ACC112 (cell line): ENCODE results near the gene PIK3R1.
A peak's percentile ranks its signal among the peaks of the same experiment; 100 is the strongest.

Experiments
- H2AFZ ChIP-seq: fragments of 200-600 bp; sonication (generic); one replicate; pipeline ENCODE4 v1.6.0; 2017; ENCODE audit warnings: antibody characterized with exemption, low read length; ENCODE audit not compliant: unreplicated experiment
- H3K27ac ChIP-seq: fragments of 200-600 bp; sonication (generic); 2 replicates; pipeline ENCODE4 v1.5.1; 2014; ENCODE audit warnings: low read depth, mild to moderate bottlenecking, antibody characterized with exemption, low read length, moderate library complexity
- H3K27me3 ChIP-seq: fragments of 200-600 bp; sonication (generic); 2 replicates; pipeline ENCODE4 v1.6.1; 2014; ENCODE audit warnings: mild to moderate bottlenecking, antibody characterized with exemption, low read length, moderate library complexity, mixed read lengths; ENCODE audit not compliant: insufficient read depth
- H3K36me3 ChIP-seq: fragments of 200-600 bp; sonication (generic); 2 replicates; pipeline ENCODE4 v1.6.1; 2016; ENCODE audit warnings: mild to moderate bottlenecking, antibody characterized with exemption, low read length, moderate library complexity, mixed read lengths; ENCODE audit not compliant: insufficient read depth
- H3K4me1 ChIP-seq: fragments of 200-600 bp; sonication (generic); one replicate; pipeline ENCODE4 v1.6.1; 2016; ENCODE audit warnings: low read length, mixed read lengths; ENCODE audit not compliant: insufficient read depth, unreplicated experiment, control insufficient read depth
- H3K4me3 ChIP-seq: fragments of 200-600 bp; sonication (generic); 2 replicates; pipeline ENCODE4 v1.5.1; 2014; ENCODE audit warnings: mild to moderate bottlenecking, low read depth, low read length
- H3K79me2 ChIP-seq: fragments of 200-600 bp; sonication (generic); one replicate; pipeline ENCODE4 v1.6.0; 2016; ENCODE audit warnings: low read length; ENCODE audit not compliant: control insufficient read depth, unreplicated experiment, insufficient read depth

PIK3R1 gene

DNA sequence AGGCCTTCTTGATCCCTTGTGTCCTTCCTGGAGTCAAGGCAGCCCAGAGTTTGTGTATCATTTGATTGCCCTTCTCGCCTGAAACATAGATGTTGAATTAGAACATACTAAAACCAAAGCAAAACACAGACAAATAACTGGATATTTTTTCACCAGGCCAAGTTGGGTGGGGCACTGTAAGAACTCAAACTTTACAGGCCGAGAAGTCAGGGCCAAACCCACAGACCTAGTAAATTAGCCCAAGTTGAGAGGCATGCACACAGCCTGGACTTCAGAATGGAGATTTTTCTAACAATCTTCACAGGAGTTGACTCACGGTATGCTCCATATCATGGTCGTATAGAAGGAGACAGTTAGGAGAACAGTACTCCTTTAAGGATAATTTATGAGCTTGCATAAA, 121.7 kb downstream of the PIK3R1 start:
- H3K79me2 ChIP-seq, result no peaks in the 10 kb centered on the region
- no peak overlapping the region for H2AFZ ChIP-seq
- H3K27ac ChIP-seq, result no peak overlapping the region
- no peak overlapping the region for H3K4me3 ChIP-seq
- no peaks in the 10 kb centered on the region for H3K36me3 ChIP-seq
- peaks cover 40% of the 10 kb centered on the region for H3K4me1 ChIP-seq
- H3K27me3 ChIP-seq, result no peaks in the 10 kb centered on the region

DNA sequence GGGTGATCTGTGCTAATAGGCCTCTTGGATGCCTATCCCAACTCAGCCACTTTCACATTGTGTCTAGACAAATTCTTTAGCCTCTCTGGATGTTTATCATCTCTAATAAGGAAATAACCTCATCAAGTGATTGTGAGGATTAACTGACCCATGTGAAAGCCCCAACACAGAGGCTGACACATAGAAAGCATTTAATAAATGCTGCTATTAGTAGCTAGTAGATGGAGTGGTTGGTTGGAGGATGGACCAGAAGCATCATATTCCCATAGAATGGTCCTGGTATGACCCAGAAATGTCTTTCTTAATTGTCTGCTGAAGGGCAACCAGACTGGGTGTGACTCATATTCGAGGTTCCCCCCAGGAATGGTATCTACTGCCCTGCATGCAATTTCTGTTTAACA, 124.4 kb downstream of the PIK3R1 start:
- Histone ChIP-seq H3K36me3 (no peaks in the 10 kb centered on the region), H3K27me3 (no peaks in the 10 kb centered on the region), H2AFZ (no peak overlapping the region), H3K4me1 (peaks cover 36% of the 10 kb centered on the region), H3K4me3 (no peak overlapping the region), H3K79me2 (no peaks in the 10 kb centered on the region), H3K27ac (no peak overlapping the region)

DNA sequence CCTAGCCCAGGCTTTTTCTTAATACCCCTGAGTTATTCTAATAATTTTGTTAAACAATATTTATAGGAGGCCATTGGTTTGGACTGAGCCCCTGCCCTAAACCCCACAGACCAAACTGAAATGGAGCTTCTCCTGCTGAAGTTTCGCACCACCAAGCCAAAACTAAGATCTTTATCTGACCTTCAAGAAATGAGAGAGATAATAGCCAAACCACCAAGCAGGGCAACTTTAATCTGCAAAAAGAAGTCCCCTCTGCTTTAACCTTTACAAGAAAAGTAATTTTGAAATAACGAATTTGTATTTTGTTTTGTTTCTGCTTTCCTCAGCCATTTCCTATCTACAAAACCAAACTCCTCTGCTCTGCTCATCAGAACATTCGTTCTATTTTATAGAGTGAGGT, 125.5 kb downstream of the PIK3R1 start:
- Histone ChIP-seq H3K27me3 (no peaks in the 10 kb centered on the region), H3K79me2 (no peaks in the 10 kb centered on the region), H3K36me3 (no peaks in the 10 kb centered on the region), H2AFZ (no peak overlapping the region), H3K27ac (no peak overlapping the region), H3K4me1 (peaks cover 41% of the 10 kb centered on the region), H3K4me3 (no peak overlapping the region)

DNA sequence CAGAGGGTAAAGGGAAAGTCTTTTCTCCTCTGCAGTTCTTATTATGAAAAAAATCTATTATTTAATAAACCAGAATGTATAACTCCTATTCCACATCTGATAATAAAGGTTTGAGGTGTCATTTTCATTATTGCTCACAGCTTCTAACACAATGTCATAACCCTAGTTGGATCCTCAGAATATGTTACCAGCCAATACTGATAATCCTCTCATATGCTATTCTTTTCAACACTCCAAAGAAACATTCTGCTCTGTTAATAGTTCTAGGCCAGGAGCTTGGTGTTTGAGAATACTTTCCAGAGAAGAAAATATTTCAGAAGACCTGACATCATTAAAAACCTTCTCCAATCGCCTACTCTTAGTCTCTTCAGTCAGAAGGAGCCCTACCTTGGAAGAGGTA, 127.1 kb downstream of the PIK3R1 start:
- Histone ChIP-seq H3K4me1 (peaks cover 36% of the 10 kb centered on the region), H3K4me3 (no peak overlapping the region), H2AFZ (no peak overlapping the region), H3K36me3 (no peaks in the 10 kb centered on the region), H3K79me2 (no peaks in the 10 kb centered on the region), H3K27ac (peak overlapping the region; percentile 71), H3K27me3 (no peaks in the 10 kb centered on the region)

DNA sequence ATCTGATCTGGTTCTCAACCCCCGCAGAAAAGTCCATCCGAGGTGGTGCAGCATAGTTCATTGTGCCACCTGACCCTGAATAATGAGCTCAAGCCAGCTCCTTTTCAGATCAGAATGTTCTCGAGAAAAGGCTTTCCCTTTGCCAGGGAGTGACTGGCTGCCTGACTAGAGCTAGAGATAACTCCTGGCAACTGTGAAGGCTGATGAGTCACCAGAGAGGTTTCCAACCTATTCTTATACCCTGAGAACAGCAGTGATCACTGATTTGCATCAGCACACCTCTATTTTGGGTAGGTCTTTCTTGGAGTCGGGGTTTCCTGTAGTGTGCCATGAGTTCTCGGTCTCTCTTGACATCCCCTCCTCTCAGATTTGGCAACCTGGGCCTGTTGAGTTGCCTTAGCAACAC, 127.9 kb downstream of the PIK3R1 start:
- Histone ChIP-seq H3K36me3 (no peaks in the 10 kb centered on the region), H3K4me1 (peaks cover 36% of the 10 kb centered on the region), H3K27me3 (no peaks in the 10 kb centered on the region), H3K27ac (peak overlapping the region; percentile 71), H3K4me3 (no peak overlapping the region), H2AFZ (no peak overlapping the region), H3K79me2 (no peaks in the 10 kb centered on the region)

DNA sequence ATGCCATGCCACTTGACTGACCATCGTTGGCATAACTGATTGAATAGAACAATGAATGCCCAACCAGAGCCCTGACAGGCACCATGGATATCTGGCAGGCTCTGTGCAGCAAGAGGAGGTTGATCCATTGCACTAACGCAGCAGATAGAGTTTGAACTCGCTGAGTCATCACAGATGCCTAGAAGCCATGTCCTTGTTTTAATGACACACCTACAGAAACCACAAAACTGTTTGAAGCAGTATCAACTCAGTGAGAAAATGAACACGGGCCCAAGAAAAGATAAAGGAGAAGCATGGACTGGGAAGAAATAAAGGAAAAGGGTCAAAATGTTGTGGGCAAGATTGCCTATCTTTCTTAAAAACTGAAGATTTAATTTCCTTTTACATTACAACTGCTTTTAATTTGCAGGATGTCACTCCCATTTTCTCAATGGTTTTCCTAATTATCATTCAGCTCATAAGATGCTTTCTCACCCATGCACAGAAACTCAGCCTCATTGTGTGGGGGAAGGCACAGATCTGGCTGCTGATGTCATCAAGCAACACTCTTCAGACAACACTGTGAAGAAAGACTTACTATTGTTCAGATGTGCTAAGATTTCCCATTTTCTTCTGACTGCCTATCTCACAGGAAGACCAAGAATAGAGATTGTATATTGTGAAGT, 129.0 kb downstream of the PIK3R1 start:
- Histone ChIP-seq H2AFZ (peak overlapping the region; percentile 10), H3K27me3 (no peaks in the 10 kb centered on the region), H3K4me3 (peak overlapping the region; percentile 0; the same call in 1 of the 2 replicates), H3K79me2 (no peaks in the 10 kb centered on the region), H3K4me1 (peaks cover 36% of the 10 kb centered on the region), H3K27ac (peak overlapping the region; percentile 71), H3K36me3 (no peaks in the 10 kb centered on the region)

DNA sequence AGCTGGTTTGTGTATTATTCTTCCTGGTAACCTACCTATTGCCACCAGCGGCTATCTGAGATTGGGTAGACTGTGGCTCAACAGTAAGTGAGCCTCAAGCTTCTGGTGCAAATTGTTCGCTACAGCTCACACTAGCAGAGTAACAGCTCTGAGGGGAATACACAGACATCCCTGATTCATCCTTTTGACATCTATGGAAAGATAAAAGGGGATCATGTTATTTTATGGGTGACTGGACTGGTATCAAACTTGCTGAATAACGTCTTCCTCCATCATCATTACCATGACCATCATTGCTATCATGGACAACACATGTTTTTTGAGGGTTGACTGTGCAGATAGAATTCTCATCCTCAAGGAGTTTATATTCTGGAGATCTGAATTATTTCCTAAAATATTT, 129.6 kb downstream of the PIK3R1 start:
- H3K27me3 ChIP-seq, result no peaks in the 10 kb centered on the region
- H3K4me1 ChIP-seq, result peaks cover 30% of the 10 kb centered on the region
- H3K79me2 ChIP-seq, result no peaks in the 10 kb centered on the region
- H3K27ac ChIP-seq, result peak overlapping the region; percentile 71
- no peak overlapping the region for H3K4me3 ChIP-seq
- H3K36me3 ChIP-seq, result no peaks in the 10 kb centered on the region
- no peak overlapping the region for H2AFZ ChIP-seq

DNA sequence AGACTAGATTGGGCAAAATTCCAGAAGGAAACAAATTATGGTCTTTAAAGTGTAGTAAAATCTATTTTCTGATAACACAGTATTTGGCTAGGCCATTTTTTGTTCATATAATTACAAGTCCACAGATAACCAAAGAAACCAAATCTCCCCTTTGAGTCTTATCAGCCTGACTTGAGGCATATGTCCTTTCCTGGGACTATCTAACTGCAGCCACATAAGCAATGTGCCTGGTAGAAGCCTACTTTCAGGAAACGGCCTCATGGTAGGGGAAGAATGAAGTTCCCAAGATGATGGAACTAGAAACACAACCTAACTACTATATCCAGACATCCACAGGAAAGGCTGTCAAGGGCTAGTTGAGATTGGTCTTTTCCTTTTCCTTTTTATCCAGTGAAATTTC, 130.0 kb downstream of the PIK3R1 start:
- Histone ChIP-seq H3K4me1 (peaks cover 29% of the 10 kb centered on the region), H3K4me3 (no peak overlapping the region), H3K79me2 (no peaks in the 10 kb centered on the region), H2AFZ (no peak overlapping the region), H3K27ac (peak overlapping the region; percentile 71), H3K36me3 (no peaks in the 10 kb centered on the region), H3K27me3 (no peaks in the 10 kb centered on the region)

DNA sequence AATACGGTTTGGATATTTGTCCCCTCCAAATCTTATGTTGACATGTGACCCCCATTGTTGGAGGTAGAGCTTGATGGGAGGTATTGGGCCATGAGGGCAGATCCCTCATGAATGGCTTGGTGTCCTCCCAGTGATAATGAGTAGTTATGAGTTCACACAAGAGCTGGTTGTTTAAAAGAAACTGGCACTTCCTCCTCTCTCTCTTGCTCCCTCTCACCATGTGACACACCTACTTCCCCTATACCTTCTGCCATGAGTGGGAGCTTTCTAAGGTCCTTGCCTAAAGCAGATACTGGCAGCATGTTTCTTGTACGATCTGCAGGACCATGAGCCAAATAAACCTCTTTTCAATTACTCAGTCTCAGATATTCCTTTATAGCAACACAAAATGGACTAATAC, 132.0 kb downstream of the PIK3R1 start:
- Histone ChIP-seq H3K4me3 (no peak overlapping the region), H3K27ac (no peak overlapping the region), H2AFZ (no peak overlapping the region), H3K4me1 (peaks cover 29% of the 10 kb centered on the region), H3K36me3 (no peaks in the 10 kb centered on the region), H3K79me2 (no peaks in the 10 kb centered on the region), H3K27me3 (no peaks in the 10 kb centered on the region)

DNA sequence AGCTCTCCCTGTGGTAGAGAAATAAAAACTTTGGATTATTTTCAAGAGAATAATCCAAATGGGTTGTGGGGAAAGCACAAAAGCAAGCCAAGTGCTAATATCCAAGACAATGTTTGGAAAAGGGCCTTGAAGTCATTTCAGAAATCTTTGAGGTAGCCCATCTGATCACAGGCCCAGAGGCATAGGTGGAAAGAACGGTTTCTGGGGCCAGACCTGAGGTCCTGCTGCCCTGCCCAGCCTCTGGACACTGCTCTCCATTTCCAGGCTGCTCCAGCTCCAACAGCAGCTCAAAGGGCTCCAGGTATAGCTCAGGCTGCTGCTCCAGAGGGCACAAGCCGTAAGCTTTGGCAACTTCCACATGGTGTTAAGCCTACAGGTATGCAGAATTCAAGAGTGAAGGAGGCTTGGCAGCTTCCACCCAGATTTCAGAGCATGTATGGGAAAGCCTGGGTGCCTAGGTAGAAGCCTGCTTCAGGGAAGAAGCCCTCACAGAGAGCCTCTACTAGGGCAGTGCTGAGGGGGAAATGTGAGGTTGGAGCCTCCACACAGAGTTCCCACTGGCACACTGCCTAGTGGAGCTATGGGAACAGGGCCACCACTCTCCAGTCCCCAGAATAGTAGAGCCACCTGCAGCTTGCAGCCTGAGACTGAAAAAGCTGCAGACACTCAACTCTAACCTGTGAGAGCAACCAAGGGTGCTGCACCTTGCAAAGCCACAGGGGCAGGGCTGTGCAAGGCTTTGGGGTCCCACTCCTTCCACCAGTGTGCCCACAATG, 133.1 kb downstream of the PIK3R1 start:
- Histone ChIP-seq H2AFZ (no peak overlapping the region), H3K36me3 (no peaks in the 10 kb centered on the region), H3K79me2 (no peaks in the 10 kb centered on the region), H3K4me1 (peaks cover 25% of the 10 kb centered on the region), H3K27ac (no peak overlapping the region), H3K27me3 (no peaks in the 10 kb centered on the region), H3K4me3 (no peak overlapping the region)

DNA sequence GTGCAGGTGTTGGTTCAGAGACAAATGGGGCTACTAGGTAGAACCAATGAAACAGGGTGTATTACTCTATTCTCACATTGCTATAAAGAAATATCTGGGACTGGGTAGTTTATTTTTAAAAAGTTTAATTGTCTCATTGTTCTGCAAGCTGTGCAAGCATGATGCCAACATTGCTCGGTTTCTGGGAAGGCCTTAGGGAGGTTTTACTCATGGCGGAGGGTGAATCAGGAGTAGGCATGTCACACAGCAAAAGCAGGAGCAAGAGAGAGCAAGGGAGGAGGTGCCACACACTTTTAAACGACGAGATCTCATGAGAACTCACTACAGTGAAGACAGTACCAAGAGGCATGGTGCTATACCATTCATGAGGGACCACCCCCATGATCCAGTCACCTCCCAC, 134.6 kb downstream of the PIK3R1 start:
- Histone ChIP-seq H3K36me3 (no peaks in the 10 kb centered on the region), H3K4me3 (no peak overlapping the region), H2AFZ (no peak overlapping the region), H3K27me3 (no peaks in the 10 kb centered on the region), H3K4me1 (peaks cover 10% of the 10 kb centered on the region), H3K27ac (no peak overlapping the region), H3K79me2 (no peaks in the 10 kb centered on the region)
